ENCODE measurements around the gene ZNF142.

- TF ChIP-seq, protein P1, sequence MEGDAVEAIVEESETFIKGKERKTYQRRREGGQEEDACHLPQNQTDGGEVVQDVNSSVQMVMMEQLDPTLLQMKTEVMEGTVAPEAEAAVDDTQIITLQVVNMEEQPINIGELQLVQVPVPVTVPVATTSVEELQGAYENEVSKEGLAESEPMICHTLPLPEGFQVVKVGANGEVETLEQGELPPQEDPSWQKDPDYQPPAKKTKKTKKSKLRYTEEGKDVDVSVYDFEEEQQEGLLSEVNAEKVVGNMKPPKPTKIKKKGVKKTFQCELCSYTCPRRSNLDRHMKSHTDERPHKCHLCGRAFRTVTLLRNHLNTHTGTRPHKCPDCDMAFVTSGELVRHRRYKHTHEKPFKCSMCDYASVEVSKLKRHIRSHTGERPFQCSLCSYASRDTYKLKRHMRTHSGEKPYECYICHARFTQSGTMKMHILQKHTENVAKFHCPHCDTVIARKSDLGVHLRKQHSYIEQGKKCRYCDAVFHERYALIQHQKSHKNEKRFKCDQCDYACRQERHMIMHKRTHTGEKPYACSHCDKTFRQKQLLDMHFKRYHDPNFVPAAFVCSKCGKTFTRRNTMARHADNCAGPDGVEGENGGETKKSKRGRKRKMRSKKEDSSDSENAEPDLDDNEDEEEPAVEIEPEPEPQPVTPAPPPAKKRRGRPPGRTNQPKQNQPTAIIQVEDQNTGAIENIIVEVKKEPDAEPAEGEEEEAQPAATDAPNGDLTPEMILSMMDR (conservative IDR thresholded peaks at IDR 0.05), result no peak
- no peak for TF ChIP-seq EZH2 (IDR thresholded peaks at IDR 0.05; ENCODE audit: low read depth)
These were observed 31.8 kb upstream of the ZNF142 start for GRCh38 chr2:218691234-218691633.

Measured in PC-9 (cell line).